Mucosa of stomach (tissue), 1 donor: Measurements from ENCODE around the gene LAPTM4A.
"Not testable (repeated sequence)": the region's sequence is repeated elsewhere in the genome, so short reads cannot be mapped to it uniquely, and the experiment has no call there.

ENCODE experiments used
- H3K27me3 ChIP-seq: one replicate; pipeline ENCODE4 v1.7.0; 2013; ENCODE audit warnings: mild to moderate bottlenecking, low read length; ENCODE audit not compliant: control insufficient read depth, insufficient read depth
- H3K36me3 ChIP-seq: one replicate; pipeline ENCODE4 v1.7.0; 2013; ENCODE audit warnings: low read length; ENCODE audit not compliant: control insufficient read depth, insufficient read depth
- H3K4me1 ChIP-seq: one replicate; pipeline ENCODE4 v1.7.0; 2013; ENCODE audit warnings: mild to moderate bottlenecking, low read length; ENCODE audit not compliant: control insufficient read depth, insufficient read depth
- H3K4me3 ChIP-seq: one replicate; pipeline ENCODE4 v1.7.0; 2013; ENCODE audit warnings: low read length
- H3K9ac ChIP-seq: one replicate; pipeline ENCODE4 v1.7.0; 2013; ENCODE audit warnings: mild to moderate bottlenecking, low read length, moderate library complexity
- H3K9me3 ChIP-seq: one replicate; pipeline ENCODE4 v1.7.0; 2013; ENCODE audit warnings: mild to moderate bottlenecking, low read length, moderate library complexity; ENCODE audit not compliant: control insufficient read depth
- donor health status: Pancreatic carcinoma.

The LAPTM4A gene

DNA sequence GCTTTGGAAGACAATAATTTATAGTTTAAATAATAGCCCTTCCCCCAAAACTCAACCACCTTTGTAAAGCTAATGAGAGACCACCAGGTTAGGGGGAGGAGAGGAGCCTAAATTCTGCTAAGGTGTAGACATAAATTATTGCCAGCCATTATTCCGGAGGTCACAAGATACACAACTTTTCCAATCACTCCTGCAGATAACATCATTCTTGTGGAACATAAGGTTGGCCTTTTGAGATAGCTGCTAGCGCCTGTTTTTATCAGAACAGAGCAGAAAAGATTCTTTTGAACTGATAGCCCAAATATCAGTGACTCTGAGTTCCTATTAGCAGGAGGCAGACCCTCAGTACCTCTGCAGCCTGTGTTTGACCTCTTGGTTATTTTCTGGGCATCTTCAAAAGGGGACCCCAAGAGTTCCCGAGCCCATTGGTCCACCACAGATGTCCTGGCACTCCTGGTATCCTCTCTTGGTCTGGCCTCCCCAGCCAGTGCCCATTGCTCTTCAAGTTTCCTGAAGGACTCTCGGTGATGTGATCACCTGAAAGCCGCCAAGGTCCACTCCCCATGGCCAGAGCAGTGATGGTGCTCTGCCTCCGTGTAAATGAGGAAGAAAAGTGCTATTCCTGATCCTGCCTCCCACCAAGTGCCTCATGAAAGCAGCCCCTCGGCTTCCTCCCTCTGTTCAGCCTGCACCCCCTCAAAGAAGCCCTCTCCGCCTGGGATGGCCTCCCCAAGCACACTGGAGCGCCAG, 38.5 kb upstream of the LAPTM4A start:
- H3K4me1 ChIP-seq: peaks cover 5% of the 10 kb centered on the region
- H3K4me3 ChIP-seq: no peak overlapping the region
- no peaks in the 10 kb centered on the region for H3K27me3 ChIP-seq
- H3K36me3 ChIP-seq: no peaks in the 10 kb centered on the region
- no peaks in the 10 kb centered on the region for H3K9me3 ChIP-seq
- H3K9ac ChIP-seq: no peak overlapping the region

DNA sequence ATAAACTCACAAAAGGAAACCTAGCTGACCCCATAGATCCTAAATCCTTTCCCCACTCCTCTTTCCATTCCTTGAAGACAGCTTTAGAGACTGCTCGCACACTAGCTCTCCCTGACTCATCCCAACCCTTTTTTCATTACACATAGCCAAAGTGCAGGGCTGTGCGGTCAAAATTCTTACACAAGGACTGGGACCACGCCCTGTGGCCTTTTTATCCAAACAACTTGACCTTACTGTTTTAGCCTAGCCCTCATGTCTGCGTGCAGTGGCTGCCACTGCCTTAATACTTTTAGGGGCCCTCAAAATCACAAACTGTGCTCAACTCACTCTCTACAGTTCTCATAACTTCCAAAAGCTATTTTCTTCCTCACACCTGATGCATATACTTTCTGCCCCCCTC, 34.5 kb upstream of the LAPTM4A start:
- not testable (repeated sequence) for H3K9me3 ChIP-seq, H3K36me3 ChIP-seq, H3K4me3 ChIP-seq, H3K9ac ChIP-seq, H3K4me1 ChIP-seq, H3K27me3 ChIP-seq

DNA sequence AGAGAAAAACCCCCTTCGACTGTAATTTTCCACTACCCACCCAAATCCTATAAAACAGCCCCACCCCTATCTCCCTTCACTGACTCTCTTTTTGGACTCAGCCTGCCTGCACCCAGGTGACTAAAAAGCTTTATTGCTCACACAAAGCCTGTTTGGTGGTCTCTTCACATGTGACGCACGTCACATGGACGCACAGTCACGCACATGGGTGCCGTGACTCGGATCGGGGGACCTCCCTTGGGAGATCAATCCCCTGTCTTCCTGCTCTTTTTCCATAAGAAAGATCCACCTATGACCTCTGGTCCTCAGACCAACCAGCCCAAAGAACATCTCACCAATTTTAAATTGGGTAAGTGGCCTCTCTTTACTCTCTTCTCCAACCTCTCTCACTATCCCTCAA, 31.4 kb upstream of the LAPTM4A start:
- H3K4me1 ChIP-seq, H3K9me3 ChIP-seq, H3K4me3 ChIP-seq, H3K27me3 ChIP-seq, H3K9ac ChIP-seq, H3K36me3 ChIP-seq: not testable (repeated sequence)

DNA sequence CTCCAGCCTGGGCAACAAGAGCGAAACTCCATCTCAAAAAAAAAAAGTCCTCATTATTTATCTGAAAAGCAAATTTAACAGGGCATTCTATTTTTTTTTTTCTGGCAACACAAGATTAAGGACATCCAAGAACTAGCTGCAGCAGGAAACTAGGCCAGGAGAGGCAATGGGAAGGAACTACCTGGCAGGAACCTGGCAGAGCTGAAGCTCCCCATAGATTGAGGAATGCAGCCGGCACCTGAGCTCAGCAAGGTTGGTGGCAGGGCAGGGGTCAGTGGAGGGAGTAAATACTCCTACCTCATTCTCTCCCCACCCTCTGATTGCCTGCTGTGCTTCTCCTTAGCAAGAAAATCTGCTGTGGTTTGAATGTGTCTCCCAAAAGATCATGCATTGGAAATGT, 30.4 kb upstream of the LAPTM4A start:
- Histone ChIP-seq H3K4me3 (no peak overlapping the region), H3K9ac (no peak overlapping the region), H3K27me3 (no peaks in the 10 kb centered on the region), H3K9me3 (no peaks in the 10 kb centered on the region), H3K36me3 (no peaks in the 10 kb centered on the region), H3K4me1 (no peaks in the 10 kb centered on the region)

- no peaks in the 10 kb centered on the region for H3K9me3 ChIP-seq
- no peaks in the 10 kb centered on the region for H3K4me1 ChIP-seq
- H3K36me3 ChIP-seq: no peaks in the 10 kb centered on the region
- no peak overlapping the region for H3K9ac ChIP-seq
- no peaks in the 10 kb centered on the region for H3K27me3 ChIP-seq
- H3K4me3 ChIP-seq: no peak overlapping the region
Measured at GRCh38 chr2:20080839-20081415, 29.5 kb upstream of the LAPTM4A start.

DNA sequence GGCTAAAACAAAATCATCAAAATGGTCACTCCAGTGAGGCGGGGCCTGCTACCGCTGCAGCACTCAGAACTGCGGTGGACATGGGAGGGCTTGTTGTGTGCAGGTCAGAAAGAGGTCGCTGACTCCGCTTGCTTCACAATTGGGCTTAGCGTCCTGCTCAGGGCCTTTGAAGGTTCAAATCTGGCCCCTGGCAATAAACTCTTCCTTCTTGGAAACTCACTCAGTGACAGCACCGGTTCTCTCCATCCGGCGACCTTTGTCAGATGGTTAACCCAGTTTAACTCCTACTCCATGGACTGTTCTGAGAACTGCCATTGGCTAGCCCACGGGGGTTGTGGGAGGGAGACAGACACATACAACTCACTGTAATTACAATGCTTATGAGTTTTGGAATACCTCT, 29.0 kb upstream of the LAPTM4A start:
- Histone ChIP-seq H3K4me1 (no peaks in the 10 kb centered on the region), H3K27me3 (no peaks in the 10 kb centered on the region), H3K36me3 (no peaks in the 10 kb centered on the region), H3K9me3 (no peaks in the 10 kb centered on the region), H3K4me3 (no peak overlapping the region), H3K9ac (no peak overlapping the region)

- Histone ChIP-seq H3K36me3 (no peaks in the 10 kb centered on the region), H3K4me1 (no peaks in the 10 kb centered on the region), H3K4me3 (no peak overlapping the region), H3K9ac (no peak overlapping the region), H3K9me3 (no peaks in the 10 kb centered on the region), H3K27me3 (no peaks in the 10 kb centered on the region)
Measured at GRCh38 chr2:20079546-20080115, 28.2 kb upstream of the LAPTM4A start.

DNA sequence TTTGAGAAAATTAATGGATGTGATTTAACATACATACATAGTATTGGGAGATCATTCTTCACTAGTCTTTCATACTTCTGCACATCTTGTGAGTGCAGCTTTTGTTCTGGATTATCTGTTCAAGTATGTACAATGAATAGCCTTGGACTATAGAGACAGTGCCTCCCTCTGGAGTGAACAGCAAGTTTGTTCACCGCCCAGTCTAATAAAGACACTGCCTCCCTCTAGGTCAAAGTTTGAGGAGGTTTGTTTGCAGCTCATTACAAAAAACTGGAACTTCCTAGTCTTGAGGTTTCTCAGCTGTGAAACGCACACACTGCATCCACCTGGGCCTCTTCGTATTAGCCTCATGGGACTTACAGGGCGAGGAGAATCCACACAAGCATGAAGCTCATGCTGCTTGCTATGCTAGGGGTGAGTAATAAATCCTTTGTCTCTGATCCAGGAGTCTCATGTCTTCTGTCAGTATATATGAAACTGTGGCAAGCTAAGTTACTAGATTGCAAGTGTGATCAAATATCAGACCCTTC, 26.0 kb upstream of the LAPTM4A start:
- Histone ChIP-seq H3K4me3 (no peak overlapping the region), H3K27me3 (no peaks in the 10 kb centered on the region), H3K36me3 (no peaks in the 10 kb centered on the region), H3K4me1 (peaks cover 4% of the 10 kb centered on the region), H3K9me3 (no peaks in the 10 kb centered on the region), H3K9ac (no peak overlapping the region)

- no peak overlapping the region for H3K4me3 ChIP-seq
- H3K9me3 ChIP-seq: no peaks in the 10 kb centered on the region
- no peak overlapping the region for H3K9ac ChIP-seq
- peaks cover 9% of the 10 kb centered on the region for H3K4me1 ChIP-seq
- no peaks in the 10 kb centered on the region for H3K27me3 ChIP-seq
- H3K36me3 ChIP-seq: no peaks in the 10 kb centered on the region
Measured at GRCh38 chr2:20076757-20077156, 25.3 kb upstream of the LAPTM4A start.

DNA sequence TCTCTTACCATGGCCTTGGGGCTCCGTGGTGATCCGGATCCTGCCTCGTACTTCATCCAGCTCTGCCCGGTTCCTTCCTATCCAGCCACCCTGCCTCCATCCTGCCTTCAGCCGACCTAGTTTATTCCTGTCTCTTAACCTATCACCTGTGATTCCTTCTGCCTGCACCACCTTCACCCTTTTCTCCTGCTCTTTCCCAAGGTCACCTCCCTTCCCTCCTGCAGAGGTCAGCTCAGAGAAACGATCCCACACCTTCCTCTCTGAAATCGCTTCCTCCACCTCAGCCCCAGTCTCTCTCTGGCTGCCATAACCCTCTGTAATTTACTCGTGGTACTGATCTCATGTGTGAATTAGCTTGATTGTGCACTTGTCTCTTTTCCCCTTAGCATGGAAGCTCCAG, 23.5 kb upstream of the LAPTM4A start:
- Histone ChIP-seq H3K9me3 (no peaks in the 10 kb centered on the region), H3K27me3 (no peaks in the 10 kb centered on the region), H3K4me1 (peaks cover 15% of the 10 kb centered on the region), H3K4me3 (no peak overlapping the region), H3K9ac (no peak overlapping the region), H3K36me3 (no peaks in the 10 kb centered on the region)

GRCh38 chr2:20074046-20074648, 22.7 kb upstream of the LAPTM4A start:
- H3K4me1 ChIP-seq: peaks cover 15% of the 10 kb centered on the region
- H3K4me3 ChIP-seq, H3K36me3 ChIP-seq, H3K27me3 ChIP-seq, H3K9ac ChIP-seq, H3K9me3 ChIP-seq: not testable (repeated sequence)

GRCh38 chr2:20073460-20073859, 22.0 kb upstream of the LAPTM4A start:
- no peaks in the 10 kb centered on the region for H3K36me3 ChIP-seq
- H3K9ac ChIP-seq: no peak overlapping the region
- H3K4me3 ChIP-seq: no peak overlapping the region
- peaks cover 15% of the 10 kb centered on the region for H3K4me1 ChIP-seq
- H3K9me3 ChIP-seq: no peaks in the 10 kb centered on the region
- no peaks in the 10 kb centered on the region for H3K27me3 ChIP-seq
